Transverse colon (tissue), 4 donors: ENCODE measurements around the gene CDH12.

Source experiments
- CTCF ChIP-seq, 5 experiments: fragments of 200-600 bp in 3 of 5; fragments of 450-650 bp in 2 of 5; sonication (generic) in 3 of 5; IDR thresholded peaks; 1 replicate in 2 of 5; 2 replicates in 3 of 5; pipeline ENCODE4 v1.5.1; 2016 to 2017; ENCODE audit warnings: antibody characterized with exemption in 5 of 5, inconsistent platforms in 3 of 5, mild to moderate bottlenecking in 2 of 5, moderate library complexity in 1 of 5
- EP300 ChIP-seq: sonication (generic); formaldehyde crosslinking; IDR thresholded peaks from one replicate; pipeline ENCODE4 v1.6.1; 2017; ENCODE audit warnings: antibody characterized with exemption, low read depth
- POLR2A ChIP-seq: fragments of 450-650 bp; IDR thresholded peaks from one replicate; pipeline ENCODE4 v1.6.1; 2016; ENCODE audit warnings: antibody characterized with exemption, mild to moderate bottlenecking, moderate library complexity
- POLR2AphosphoS5 ChIP-seq, 3 donors: sonication (generic); formaldehyde crosslinking; IDR thresholded peaks; one replicate each; pipeline ENCODE4 v1.6.1; 2016; ENCODE audit warnings: antibody characterized with exemption in 3 of 3

- TF ChIP-seq CTCF (IDR thresholded peaks at IDR 0.05) (no peak), POLR2A (no peak), POLR2AphosphoS5 (IDR thresholded peaks at IDR 0.05) (no peak), EP300 (no peak)
Measured at GRCh38 chr5:22615964-22616363, 237.2 kb downstream of the CDH12 start.
